Adrenal gland (tissue), 5 donors: Measurements from ENCODE around the gene EPHB2.

Experiments used
- CTCF ChIP-seq, 6 experiments: fragments of 450-650 bp in 4 of 6; fragments of 200-600 bp in 2 of 6; sonication (generic) in 1 of 6; IDR thresholded peaks; 1 replicate in 5 of 6; 2 replicates in 1 of 6; pipeline versions ENCODE4 v1.5.1 to v1.8.0; 2016 to 2021; ENCODE audit warnings: antibody characterized with exemption in 6 of 6, mild to moderate bottlenecking in 2 of 6, moderate library complexity in 1 of 6
- POLR2A ChIP-seq, 2 donors: fragments of 450-650 bp; IDR thresholded peaks; one replicate each; pipeline ENCODE4 v1.6.1; 2017; ENCODE audit warnings: antibody characterized with exemption in 2 of 2, mild to moderate bottlenecking in 2 of 2, moderate library complexity in 1 of 2
- donor health status: DM: no; HTN: no; CAD: no.

GRCh38 chr1:22917989-22918388 lies 207.3 kb downstream of the EPHB2 start:
- TF ChIP-seq CTCF (IDR thresholded peaks at IDR 0.05) (no peak), POLR2A (IDR thresholded peaks at IDR 0.05) (no peak)
